CD4-positive, alpha-beta T cell treated with Interleukin-21 for 1 hour (primary cell): Measurements from ENCODE around the gene ALDH1A2.

Experiments used
- DNase-seq: peaks from one replicate; pipeline ENCODE4 v3.0.0-alpha.2; 2020

The ALDH1A2 gene

DNA sequence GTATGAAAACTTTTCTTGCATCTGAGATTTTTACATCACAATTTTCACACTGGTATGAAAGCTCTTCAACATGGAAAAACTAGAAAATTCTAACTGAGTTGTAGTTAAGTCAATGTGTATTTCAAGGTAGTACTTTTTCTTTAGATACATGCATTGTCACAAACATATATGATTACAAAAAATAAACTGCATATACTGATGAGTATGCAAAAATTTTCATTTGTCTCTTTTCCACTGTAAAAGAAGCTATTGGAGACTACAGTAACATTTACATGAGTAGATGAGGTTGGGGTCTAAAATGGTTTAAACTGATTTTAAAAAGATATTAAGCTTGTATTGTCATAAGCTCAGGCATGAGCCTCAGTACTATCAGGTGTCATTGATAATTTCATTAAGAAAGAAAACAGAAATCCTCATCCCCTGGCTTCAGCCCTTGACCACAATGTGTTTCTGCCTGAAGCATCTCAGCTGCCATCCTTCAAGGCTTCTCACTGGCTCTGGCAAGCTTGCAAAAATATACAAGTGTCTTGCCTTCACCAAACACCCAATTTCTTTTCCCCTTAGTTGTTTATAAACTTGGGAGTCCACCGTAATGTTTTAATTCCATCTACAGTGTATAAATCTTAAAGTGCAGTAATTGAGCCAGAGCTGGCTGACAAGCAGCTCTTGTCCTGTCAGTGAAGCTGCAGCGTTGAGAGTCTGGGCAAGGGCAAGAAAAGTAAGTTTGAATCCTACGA lies 71.9 kb downstream of the ALDH1A2 start:
- no peak for DNase-seq

DNA sequence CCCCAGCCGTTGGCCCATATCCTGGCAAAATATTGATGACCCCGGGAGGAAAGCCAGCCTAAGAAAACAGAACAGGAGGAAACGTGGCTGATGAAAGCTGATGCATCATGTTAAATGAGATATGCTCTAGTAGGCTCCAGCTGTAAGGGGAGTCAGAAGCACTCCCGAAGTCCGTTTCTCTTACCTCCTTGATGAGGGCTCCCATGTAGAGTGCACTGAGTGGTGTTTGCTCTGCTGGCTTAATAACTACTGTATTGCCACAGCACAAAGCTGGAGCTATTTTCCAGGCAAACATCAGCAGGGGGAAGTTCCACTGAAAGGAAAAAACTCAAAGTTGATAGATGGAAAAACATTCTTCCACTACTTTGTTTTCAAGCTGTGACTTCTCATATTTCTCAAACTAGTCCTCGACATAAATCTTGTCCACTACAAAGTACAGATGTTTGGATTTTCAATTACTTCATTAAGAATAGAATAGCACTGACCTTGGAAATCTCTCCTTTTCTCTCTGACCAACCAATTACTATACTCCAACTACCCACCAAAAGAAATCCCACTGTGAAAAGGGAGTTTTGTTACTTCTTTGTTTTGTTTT lies 72.7 kb downstream of the ALDH1A2 start:
- no peak for DNase-seq

DNA sequence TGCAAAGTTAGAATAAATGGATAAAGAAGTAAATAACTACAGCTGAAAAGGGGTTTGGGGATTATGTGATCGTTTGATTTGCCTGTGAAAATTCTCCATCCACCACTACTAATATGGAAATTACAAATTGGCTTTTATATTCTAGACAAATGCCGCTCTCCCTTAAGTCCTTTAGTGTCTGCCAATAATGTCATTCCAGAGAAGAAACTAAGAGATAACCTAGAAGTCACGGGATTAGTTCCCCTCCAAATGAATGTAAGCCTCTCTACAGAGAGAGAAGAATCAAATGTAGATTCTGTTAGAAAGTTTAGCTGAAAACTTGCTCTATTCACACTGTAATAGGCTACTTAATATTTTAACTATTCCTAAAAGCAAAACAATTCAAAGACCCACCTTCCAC lies 92.0 kb downstream of the ALDH1A2 start:
- DNase-seq, result no peak

DNA sequence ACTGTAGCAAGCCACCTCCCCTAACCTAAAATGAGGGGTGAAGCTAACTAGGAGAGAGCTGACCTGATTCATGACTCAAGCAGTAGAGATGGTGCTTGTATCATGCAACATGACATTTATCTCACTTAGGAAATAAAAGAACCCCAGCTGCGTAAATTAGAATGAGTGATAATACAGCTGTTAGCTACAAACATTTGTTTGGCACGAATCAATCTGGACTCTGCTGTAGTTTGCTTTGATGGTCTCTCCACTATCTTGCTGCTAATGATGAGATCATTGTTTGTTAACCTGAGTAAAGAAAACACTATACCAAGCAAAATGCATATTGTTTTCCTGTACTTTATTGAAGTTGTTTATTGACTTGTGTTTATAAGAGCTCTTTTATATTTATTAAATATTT lies 92.6 kb downstream of the ALDH1A2 start:
- DNase-seq, result no peak

DNA sequence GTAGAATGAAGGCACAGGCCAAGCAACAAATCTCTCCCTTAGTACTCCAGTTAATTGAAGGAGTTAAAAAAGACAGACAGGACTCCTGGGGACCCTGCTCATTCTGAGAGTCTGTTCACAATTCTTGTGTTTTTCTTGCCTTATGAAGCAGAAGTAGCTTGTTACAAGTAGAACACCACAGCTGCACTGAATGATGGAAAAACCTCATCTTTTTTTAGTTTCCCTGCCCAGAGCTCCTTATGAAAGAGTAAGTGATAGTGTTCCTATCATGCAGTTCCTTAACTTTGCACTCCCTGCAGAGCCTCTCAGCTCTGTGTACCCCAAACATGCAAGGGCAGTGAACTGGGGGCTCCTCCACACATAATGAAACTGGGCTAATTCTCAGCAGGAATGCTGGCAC lies 95.5 kb downstream of the ALDH1A2 start:
- no peak for DNase-seq

DNA sequence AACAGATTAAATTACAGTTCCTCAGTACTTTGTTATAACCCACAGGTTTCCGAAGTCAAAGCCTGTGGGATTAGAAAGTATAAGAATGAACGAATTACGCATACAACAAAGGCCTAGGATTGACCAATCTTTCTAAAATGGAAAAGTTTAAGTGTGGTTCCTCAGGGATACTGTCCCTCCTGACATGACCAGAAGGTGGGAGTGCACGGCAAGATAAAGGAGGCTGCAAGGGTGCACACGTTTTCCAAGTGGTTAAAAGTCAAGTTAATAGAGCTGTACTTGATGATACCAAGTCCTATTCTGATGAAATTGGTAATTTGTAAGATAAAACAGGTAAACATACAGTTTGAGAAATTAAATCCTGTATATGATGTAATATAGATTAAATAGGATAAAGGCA lies 96.2 kb downstream of the ALDH1A2 start:
- DNase-seq, result no peak

DNA sequence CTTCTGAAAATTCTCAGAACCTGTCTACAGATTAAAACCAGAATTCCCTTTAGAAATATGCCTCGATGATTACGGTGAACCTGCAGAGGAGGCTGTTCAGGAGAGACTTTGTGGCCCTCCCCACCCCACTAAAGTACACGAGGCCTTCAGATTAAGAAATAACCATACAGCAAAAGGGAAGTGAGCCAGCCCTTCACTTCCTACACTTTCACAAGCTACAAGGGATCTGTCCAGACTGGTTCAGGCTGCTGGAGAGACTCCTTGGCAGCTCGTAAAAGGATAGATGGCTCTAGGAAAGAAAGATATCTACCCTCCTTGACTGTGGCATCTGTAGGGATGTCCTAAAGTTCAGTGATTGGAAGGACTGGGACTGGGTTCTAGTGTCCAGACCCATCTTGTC lies 102.6 kb downstream of the ALDH1A2 start:
- no peak for DNase-seq

DNA sequence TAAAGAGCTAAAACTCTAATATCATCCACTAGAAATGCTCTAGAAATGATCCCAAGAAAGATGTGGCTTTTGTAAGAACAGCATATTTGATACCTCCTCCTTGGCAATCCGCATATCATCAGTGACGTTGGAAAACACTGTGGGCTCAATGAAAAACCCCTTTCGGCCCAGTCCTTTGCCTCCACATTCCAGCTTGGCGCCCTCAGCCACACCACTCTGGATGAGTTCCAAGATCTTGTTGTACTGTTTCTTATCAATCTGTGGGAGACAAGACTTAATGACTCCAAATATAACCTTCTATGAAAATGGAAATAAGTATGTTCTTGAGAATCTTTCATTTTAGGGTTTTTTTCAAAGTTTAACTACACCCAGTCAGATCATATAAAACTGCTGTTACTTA lies 103.6 kb downstream of the ALDH1A2 start:
- no peak for DNase-seq

DNA sequence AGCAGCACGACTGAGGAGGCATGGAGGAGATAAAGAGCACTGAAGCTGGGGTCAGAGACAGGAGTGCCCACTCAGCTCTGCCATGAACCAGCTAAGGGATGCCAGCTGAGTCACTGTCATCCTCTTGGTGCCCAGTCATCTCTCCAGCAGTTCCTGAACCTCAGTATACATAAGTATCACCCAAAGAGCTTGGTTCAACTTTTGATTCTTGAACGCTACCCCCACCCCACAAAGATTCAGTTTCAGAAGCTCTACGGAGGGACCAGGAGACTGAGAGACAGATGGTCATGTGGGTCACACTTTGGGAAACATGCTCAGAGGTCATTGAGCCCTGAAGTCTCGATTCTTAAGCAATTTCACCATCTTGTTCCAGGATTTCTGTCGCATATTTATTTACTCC lies 108.4 kb downstream of the ALDH1A2 start:
- no peak for DNase-seq

DNA sequence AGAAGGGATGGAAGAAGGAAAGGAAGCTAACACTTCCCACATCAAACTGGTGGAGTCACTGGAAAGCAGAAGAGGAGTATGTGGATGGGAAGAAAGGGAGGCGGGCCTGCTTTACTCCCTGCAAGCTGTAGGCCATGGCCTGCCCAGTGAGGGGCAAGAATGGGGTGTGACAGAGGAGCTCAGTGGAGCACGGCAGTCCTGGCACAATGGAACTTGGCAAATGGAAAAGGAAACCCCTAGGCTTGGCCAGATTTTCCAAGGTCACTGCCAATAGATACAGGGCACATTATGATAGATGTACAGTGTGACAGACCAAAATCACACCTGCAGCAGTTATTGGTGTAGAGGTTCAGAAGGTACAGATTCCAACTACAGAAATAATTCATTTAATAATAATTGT lies 111.6 kb downstream of the ALDH1A2 start:
- DNase-seq, result no peak

DNA sequence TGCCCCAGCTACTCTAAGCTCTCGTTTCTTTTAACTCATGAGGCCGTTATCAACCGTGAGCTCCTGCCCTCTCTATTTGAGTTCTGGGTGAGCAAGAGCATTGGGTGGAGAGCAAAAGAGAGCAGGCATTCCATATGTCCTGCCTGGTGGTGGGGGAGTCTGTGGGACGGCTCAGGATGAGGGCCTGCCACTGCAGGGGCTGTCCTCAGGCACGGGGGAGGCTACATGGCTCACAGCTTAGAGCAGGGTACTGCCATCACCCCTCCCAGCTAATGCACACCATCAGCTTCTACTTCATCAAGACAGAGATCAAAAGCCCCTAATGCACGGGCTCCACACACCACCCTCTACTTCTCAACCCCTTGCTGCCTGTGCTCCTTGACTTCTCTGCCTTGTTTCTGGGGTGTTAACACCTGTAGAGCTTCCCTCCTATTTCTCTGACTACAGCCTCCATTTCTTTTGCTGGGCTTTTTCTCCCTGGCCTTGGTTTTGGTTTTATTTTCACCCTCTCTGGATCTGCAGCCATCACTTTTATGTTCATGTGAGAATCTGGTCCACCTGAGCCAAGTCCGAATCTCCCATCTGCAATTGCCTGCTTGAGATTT lies 114.1 kb downstream of the ALDH1A2 start:
- DNase-seq, result no peak

DNA sequence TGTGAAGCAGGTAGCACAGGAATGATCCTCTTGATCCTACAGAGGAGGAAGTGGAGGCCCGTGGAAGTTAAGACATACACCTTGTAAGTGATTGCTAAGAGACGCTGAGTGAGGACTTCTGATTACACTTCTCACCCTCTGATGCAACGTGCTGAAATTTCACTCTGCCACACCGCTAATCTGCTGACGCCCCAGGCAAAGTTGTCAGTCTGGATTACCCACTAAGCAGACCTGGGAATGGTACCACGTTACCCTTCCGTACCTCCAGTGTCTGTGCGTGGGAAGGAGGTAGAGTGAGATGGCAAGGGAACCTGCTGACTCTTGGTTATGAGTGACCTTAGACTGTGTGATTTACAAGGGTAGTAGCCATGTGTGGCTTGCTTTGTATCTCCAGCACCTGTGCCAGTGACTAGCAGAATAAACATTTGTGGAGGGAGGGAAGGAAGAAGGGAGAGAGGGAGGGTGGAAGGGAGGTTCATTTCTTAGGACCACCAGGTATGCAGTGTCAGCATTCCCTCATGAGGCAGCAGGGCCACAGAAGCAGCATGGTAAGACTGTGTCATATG lies 115.0 kb downstream of the ALDH1A2 start:
- no peak for DNase-seq

DNA sequence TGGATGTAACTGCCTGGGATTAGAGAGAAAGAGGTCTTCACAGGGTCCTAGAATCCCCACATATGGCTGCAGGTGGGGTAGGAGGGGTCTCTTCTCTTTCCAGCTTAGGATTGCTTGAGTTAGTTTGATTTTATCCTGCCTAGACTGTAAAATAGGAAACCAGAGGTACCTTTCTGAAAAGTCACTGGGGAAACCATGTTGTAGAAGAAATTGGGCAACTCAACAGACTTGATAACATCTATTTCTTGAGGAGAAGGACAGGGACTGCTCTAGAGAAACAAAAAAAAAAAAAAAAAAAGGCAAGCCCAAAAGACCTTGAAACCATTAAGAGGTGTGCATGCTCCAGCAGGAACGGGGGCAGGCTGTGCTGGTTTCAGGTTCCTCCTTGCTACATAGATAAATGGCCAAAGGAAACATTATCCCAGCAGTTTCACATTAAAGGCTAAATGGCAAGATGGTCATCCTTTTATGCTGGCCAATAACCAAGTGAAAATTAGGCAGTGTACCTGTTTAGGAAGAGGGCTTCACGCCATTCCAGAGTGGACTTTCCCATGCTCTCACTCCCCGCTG lies 116.1 kb downstream of the ALDH1A2 start:
- DNase-seq, result no peak

DNA sequence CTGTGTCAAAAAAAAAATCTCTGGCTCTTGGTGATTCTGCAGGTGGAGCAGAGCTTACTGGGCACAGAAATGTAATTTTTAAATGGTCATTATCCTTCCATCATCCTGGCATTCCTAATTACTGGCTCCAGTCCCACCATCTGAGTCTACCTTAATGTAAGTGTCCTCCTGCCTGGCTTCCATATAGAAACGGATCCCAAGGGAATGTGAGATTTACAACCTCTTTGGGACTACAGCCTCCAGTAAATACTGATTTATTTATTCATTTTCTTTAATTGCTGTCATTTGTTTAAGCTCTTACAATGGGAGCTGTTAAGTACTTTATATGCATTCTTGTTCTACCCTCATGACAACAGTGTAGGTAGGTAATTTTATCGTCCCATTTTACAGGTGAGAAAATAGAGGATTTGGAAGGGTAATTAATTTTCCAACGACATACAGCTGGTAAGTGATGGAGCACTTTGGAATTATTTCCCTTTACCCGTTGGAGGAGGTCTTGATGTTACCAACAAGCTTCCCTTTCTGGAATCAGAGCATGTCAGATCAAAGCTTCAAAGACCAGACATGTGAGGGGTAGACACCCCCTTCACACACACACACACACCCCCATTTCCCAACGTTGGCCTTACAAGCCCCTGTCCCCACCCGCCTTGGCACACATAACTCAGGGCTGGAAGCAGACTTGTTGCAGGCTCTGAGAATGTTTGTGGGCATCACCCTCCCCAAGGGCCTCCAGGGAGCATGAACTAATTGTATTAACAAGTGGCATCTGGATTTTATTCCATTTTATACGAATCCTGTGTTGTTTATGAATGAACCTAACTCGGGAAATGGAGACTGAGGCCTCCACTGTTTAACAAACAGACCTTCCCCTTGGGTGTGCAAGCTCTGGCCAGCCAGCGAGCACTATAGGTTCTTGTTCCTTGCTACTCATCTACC lies 116.9 kb downstream of the ALDH1A2 start:
- no peak for DNase-seq

DNA sequence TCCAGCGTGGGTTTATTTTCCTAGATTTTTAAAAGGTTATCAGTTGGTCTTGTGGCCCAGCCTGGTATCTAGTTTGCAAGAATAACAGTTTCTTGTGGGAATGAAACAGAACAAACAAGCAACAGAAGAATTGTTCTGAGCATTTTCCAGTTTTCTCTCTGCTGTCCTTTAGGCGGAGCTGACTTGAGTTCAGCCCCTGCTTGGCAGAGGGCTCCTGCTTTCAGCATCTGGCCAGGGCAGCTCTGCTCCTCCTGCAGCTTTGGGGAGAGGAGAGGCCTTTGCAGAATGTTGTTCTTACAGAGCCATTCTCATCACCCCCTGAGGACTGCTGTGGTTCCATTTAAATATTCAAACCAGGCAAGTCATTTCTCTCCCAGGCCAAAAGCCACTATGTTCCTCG lies 117.7 kb downstream of the ALDH1A2 start:
- no peak for DNase-seq

DNA sequence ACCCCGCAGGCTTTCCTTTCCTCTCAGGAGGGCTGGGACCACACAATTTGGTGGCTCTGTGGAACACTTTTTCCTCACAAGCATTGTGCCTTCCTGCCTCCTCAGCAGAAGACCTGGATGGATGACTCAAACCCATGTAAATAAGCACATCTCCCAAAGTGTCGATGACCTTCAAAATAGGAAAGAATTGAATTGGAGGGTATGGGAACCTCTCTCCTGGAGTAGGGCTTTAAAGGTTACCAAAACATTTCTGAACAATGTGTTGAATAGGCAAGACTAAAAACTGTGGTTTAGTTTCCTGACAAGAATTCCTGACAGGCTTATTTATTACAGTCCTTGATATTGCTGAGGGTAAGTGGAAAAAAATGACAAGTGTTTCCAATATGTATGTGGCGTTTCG lies 118.2 kb downstream of the ALDH1A2 start:
- DNase-seq, result no peak

DNA sequence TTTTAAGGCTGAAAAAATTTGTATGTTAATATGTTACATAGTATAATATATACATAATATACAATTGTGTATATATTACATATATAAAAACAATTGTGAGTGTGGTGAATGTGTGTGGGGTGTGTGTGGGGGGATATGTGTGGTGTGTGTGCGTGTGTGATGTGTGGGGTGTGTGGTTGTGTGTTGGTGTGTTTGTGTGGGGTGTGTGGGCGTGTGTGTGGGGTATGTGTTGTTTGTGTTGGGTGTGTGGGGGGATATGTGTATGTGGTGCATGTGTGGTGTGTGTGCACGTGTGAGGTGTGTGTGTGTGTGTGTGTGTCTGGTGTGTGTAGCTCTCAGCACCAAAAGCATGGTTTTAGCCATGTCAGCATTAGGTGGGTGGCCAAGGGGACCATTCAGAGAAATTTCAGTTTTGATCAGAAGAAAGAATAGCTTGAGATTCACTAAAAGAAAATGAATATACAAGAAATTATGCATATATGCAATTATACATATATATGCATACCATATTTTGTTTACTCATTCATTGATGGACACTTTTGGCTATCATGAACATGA lies 118.9 kb downstream of the ALDH1A2 start:
- DNase-seq, result no peak

DNA sequence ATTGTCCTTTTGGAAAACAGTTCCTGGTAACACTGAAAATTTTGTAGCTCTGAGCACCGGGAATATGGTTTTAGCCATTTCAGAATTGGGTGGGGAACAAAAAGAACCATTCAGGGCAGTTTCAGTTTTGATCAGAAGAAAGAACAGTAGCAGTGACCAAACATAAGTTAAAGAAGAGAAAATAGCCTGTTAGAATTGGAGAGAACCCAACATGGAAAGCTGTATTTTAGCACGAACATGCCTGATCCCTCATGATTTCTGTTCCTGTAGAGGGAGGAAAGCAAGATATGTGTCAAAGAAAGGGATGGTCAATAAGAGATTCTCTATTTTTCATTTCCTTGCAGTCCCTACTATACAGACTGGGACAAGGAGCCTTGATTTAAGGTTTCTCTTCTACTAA lies 119.9 kb downstream of the ALDH1A2 start:
- DNase-seq, result no peak

DNA sequence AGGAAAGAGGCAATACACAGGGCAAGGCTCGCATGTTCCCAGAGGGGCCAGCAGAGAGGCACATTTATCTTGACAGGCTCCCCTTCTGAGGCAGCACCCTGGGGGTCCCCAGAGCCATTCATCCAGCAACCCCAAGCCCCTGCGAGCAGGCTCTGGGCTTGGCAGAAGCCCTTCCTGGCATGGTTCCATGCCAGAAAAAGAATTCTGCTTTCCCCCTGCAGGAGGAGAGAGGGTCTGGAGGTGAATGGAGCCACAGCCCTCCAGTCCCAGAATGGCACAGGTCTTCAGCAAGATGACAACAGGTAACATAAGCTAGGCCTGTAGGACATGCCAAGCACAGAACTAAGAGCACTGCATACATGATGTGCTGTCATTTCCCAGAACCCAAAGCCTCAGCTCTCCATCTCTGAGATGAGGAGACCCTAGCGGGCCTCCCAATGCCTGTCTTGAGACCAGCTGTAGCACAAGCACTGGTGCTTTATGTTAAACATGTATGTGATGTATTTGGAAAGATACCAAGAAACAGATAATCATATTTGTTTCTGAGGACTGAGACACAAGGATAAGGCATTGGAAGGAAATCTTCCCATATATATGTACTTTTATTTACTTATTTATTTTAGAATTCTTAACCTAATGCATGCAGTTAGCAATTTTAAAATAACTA lies 121.6 kb downstream of the ALDH1A2 start:
- DNase-seq, result no peak

DNA sequence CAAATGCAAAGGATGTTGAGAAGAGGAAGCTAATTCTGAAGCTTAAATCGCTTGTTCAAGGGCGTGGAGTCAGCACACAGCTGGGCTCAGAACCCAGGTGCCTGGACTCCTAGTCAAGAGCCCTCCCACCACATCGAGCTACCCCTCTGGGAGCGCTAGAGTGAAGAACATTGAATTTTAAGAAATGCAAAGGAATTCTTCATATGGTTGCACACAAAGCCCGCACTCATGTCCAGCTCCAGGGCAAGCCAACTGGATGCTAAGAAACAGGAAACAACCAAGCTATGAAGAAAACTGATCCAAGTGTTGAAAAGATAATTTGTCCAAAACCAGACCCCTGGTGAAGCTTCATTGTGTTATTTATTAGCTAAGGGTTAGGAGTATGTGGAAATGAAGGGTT lies 122.3 kb downstream of the ALDH1A2 start:
- DNase-seq, result no peak

DNA sequence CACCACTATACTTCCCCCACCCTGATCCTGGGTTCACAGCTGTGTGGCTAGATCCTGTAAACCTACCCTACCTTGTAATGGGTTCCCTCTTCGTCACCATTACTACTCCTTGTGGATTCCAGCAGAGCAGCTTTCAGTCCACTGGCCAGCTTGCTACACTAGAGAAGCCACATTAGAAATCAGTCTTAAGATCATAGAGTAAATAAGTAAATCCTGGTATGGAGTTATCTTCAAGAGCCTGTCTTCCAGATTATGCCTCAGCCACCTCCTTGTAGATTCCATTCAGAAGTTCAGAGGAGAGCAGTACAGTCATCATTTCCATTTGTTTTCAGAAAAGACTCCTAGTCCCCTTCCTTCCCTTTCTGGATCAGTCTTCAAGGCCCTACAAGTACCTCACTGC lies 123.7 kb downstream of the ALDH1A2 start:
- DNase-seq, result no peak

DNA sequence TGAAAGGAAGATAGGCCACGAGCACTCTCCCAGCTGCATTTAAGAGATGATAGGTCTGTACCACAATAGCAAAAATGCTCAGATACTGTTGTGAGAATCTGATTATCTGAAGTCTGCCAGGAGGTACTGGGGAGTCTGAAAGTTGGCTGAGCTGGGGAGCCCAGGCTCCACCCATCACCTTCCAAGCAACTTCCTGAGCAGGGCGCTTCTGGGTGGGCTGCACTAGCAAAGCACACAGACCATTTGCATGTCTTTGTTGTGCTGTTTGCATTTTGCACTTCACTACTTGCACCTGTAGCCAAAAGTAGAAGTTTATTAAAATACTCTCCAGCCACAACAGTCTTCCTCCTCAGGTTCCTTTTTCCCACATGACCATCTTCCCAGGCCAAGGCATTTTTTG lies 133.2 kb downstream of the ALDH1A2 start:
- no peak for DNase-seq
